ENCODE measurements around the gene TRIM44. TPM values are rescaled to one million over a fixed set of nuclear protein-coding genes. Genes with fewer than 3 reads are reported as not detected.

Gene TRIM44
- total RNA-seq, 1 experiment from 2014 or later: 16.3 TPM

DNA sequence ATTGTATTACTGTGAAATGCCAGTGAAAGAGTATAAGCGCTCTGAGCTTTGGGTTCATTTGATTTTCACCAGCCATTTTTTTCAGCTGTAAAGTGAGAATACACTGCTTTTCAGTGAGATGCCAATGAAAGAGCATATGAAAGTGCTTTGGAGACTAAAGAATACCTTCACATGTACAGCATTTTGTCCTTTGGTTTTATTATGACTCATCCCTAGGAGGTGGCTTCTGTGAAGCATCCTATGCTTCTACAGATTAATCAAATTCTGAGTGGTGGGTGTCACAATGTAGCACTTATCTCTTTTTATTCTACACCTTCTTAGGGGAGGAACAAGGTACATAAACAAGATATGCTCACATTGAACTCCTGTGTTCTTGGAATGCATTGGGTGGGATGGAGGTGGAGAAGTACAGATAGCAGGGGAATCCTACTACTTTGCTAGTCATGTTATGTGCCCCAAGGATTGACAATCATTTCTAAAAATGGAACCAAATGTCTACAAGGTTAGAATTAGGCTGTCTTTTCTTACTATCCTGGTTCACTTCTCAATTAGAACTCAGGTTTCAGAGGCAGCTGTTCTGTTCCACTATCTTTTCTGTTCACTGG lies 18.7 kb downstream of the TRIM44 start:
- Histone ChIP-seq H3K4me3 (ENCODE audit: low read length) (no peak overlapping the region), H3K4me1 (ENCODE audit: low read length) (peaks cover 48% of the 10 kb centered on the region), H3K36me3 (ENCODE audit: insufficient read depth, low read length) (no peaks in the 10 kb centered on the region), H3K27me3 (ENCODE audit: low read length) (no peaks in the 10 kb centered on the region), H4K20me1 (ENCODE audit: insufficient read depth, low read depth, low read length) (peaks cover 6% of the 10 kb centered on the region; the same call in 1 of the 2 replicates), H3K27ac (ENCODE audit: low read length) (no peak overlapping the region), H3K9ac (ENCODE audit: low read length) (no peak overlapping the region), H3K9me3 (ENCODE audit: low read length) (no peaks in the 10 kb centered on the region), H3K79me2 (ENCODE audit: low read length) (peaks cover 62% of the 10 kb centered on the region), H3K4me2 (ENCODE audit: low read depth, low read length, poor library complexity, severe bottlenecking) (no peak overlapping the region), H3K9me2 (replicated peaks; ENCODE audit: insufficient read depth, low read length) (no peaks in the 10 kb centered on the region), H2AFZ (ENCODE audit: low read length) (no peak overlapping the region)
- DNase-seq: no peak

DNA sequence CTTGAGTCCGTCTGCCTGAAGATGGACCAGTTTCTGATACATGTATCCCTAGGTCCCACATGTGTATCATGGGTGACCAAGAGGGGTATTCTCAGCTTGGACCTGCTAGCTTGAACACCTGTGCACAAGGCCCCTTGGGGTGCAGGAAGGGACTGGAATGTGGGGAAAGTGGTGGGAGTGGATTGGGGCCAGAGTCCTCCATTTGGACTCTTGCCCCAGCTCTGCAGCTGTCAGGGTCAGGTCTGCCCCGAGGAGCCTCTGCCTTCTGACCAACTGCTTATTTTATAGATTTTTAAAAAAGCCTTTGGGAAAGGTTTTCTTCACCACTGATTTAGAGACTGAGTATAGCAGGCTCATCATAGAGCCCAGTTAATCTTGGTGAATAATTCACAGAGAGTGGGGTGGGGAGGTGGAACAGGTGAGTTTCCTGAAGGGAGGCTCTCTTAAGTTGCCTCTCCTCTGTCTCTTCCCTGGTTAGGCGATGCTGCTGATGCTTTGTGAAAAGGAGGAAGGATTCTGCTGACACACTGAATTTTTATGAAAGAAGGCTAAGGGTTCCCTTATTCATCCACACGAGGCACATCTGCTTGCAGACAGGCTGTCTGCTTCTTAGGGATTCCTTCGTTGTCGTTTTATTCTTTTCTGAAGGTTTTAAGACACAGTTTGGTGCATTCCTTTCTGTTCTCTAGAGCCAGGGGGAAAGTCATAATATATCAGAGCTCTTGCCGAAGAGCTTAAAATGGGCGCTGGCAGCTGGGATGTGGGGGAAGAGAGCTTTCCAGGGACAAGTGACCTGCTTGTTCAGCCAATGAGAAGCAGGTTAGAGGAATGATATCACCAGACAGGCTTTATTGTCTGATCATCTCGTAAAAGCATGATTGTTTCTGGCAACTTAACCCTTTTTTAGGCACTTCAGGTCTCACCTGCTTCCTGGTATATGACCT lies 19.9 kb downstream of the TRIM44 start:
- peaks cover 63% of the 10 kb centered on the region for H3K79me2 ChIP-seq (ENCODE audit: low read length)
- H3K9me2 ChIP-seq (replicated peaks; ENCODE audit: insufficient read depth, low read length): no peaks in the 10 kb centered on the region
- H4K20me1 ChIP-seq (ENCODE audit: insufficient read depth, low read depth, low read length): peaks cover 6% of the 10 kb centered on the region; the same call in 1 of the 2 replicates
- H3K9me3 ChIP-seq (ENCODE audit: low read length): no peaks in the 10 kb centered on the region
- no peak overlapping the region for H2AFZ ChIP-seq (ENCODE audit: low read length)
- H3K36me3 ChIP-seq (ENCODE audit: insufficient read depth, low read length): no peaks in the 10 kb centered on the region
- H3K4me2 ChIP-seq (ENCODE audit: low read depth, low read length, poor library complexity, severe bottlenecking): peak overlapping the region; percentile 41
- H3K27ac ChIP-seq (ENCODE audit: low read length): no peak overlapping the region
- no peak for DNase-seq
- H3K4me1 ChIP-seq (ENCODE audit: low read length): peaks cover 41% of the 10 kb centered on the region
- H3K9ac ChIP-seq (ENCODE audit: low read length): no peak overlapping the region
- no peak overlapping the region for H3K4me3 ChIP-seq (ENCODE audit: low read length)
- H3K27me3 ChIP-seq (ENCODE audit: low read length): no peaks in the 10 kb centered on the region

GRCh38 chr11:35683728-35684339 lies 21.3 kb downstream of the TRIM44 start:
- Histone ChIP-seq H3K36me3 (ENCODE audit: insufficient read depth, low read length) (no peaks in the 10 kb centered on the region), H3K4me3 (ENCODE audit: low read length) (no peak overlapping the region), H3K79me2 (ENCODE audit: low read length) (peaks cover 55% of the 10 kb centered on the region), H3K9me2 (replicated peaks; ENCODE audit: insufficient read depth, low read length) (no peaks in the 10 kb centered on the region), H3K4me2 (ENCODE audit: low read depth, low read length, poor library complexity, severe bottlenecking) (peak overlapping the region; percentile 41), H3K9ac (ENCODE audit: low read length) (no peak overlapping the region), H3K4me1 (ENCODE audit: low read length) (peaks cover 41% of the 10 kb centered on the region), H3K9me3 (ENCODE audit: low read length) (no peaks in the 10 kb centered on the region), H2AFZ (ENCODE audit: low read length) (no peak overlapping the region), H3K27me3 (ENCODE audit: low read length) (no peaks in the 10 kb centered on the region), H4K20me1 (ENCODE audit: insufficient read depth, low read depth, low read length) (no peaks in the 10 kb centered on the region), H3K27ac (ENCODE audit: low read length) (peak overlapping the region; percentile 14; the same call in 1 of the 2 replicates)
- DNase-seq: peak; percentile 47

DNA sequence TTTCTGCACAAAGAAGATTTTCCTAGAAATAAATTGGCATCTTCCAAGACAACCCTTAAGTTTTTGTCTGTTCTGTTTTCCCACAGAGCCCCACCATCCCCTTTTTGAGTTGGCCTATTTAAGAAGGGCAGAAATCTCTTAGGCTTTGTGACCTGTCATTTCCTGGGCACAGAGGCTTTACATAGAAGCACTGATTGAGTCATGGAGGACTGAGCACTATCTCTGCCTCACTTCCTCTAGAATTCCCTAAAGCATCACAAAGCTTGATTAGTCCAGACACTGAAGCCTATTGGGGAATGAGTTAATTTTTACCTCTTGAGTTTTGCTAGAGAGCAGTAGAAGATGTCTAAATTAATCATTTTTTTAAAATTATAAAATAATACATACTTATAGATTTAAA lies 25.4 kb downstream of the TRIM44 start:
- Histone ChIP-seq H3K36me3 (ENCODE audit: insufficient read depth, low read length) (no peaks in the 10 kb centered on the region), H3K4me1 (ENCODE audit: low read length) (peaks cover 16% of the 10 kb centered on the region), H4K20me1 (ENCODE audit: insufficient read depth, low read depth, low read length) (no peaks in the 10 kb centered on the region), H3K4me2 (ENCODE audit: low read depth, low read length, poor library complexity, severe bottlenecking) (no peak overlapping the region), H3K4me3 (ENCODE audit: low read length) (no peak overlapping the region), H3K9ac (ENCODE audit: low read length) (no peak overlapping the region), H3K79me2 (ENCODE audit: low read length) (peaks cover 40% of the 10 kb centered on the region), H3K9me3 (ENCODE audit: low read length) (no peaks in the 10 kb centered on the region), H3K27ac (ENCODE audit: low read length) (no peak overlapping the region), H2AFZ (ENCODE audit: low read length) (no peak overlapping the region), H3K27me3 (ENCODE audit: low read length) (no peaks in the 10 kb centered on the region), H3K9me2 (replicated peaks; ENCODE audit: insufficient read depth, low read length) (no peaks in the 10 kb centered on the region)
- no peak for DNase-seq

DNA sequence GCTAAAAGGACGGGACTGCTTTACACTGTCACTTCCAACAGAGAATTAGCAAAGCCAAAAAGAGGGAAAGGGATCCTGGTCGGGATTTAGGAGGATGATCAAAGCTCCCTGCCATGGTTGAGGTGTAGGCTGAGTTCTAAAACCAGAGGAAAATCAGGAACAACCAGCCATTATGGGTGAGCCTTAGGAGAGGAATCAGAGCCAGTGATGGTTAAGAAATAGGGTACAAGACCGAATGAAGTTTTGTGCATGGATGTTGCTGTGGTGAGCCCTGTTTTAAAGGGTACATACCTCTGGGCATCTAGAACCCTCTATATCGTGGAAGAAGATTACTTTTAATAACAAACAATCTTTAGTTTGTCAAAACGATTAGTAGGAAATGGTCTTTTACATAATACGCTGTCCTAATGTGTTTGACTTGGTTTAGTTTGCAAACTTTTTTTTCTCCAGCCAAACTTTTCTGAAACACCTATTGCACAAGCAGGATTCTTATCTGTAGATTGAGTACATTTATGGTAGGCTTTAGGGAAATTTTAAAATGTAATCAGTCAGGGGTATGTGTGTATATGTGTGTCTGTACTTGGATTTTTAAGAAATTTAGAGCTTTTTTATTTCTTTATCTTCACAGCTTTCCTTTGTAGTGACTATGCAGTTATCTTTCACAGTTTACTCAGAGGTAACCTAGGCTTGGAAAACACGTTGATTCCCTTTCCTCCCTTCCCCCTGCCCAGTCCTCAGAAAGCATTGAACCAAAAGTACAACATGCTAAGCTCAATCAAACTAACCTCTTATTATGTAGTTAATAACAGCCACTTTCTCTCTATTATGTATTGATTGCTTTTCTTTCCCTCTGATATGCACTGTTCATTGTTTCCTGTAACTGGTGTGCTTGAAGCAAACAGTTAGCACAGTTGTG lies 26.8 kb downstream of the TRIM44 start:
- Histone ChIP-seq H3K4me1 (ENCODE audit: low read length) (peaks cover 3% of the 10 kb centered on the region), H2AFZ (ENCODE audit: low read length) (no peak overlapping the region), H3K4me2 (ENCODE audit: low read depth, low read length, poor library complexity, severe bottlenecking) (no peak overlapping the region), H3K27me3 (ENCODE audit: low read length) (no peaks in the 10 kb centered on the region), H3K27ac (ENCODE audit: low read length) (no peak overlapping the region), H3K9me3 (ENCODE audit: low read length) (no peaks in the 10 kb centered on the region), H3K36me3 (ENCODE audit: insufficient read depth, low read length) (no peaks in the 10 kb centered on the region), H3K9me2 (replicated peaks; ENCODE audit: insufficient read depth, low read length) (no peaks in the 10 kb centered on the region), H4K20me1 (ENCODE audit: insufficient read depth, low read depth, low read length) (no peaks in the 10 kb centered on the region), H3K79me2 (ENCODE audit: low read length) (peaks cover 27% of the 10 kb centered on the region), H3K4me3 (ENCODE audit: low read length) (no peak overlapping the region), H3K9ac (ENCODE audit: low read length) (no peak overlapping the region)
- DNase-seq: no peak

- Histone ChIP-seq H3K9ac (ENCODE audit: low read length) (no peak overlapping the region), H4K20me1 (ENCODE audit: insufficient read depth, low read depth, low read length) (no peaks in the 10 kb centered on the region)
These were observed 39.6 kb downstream of the TRIM44 start for GRCh38 chr11:35702126-35702525.

DNA sequence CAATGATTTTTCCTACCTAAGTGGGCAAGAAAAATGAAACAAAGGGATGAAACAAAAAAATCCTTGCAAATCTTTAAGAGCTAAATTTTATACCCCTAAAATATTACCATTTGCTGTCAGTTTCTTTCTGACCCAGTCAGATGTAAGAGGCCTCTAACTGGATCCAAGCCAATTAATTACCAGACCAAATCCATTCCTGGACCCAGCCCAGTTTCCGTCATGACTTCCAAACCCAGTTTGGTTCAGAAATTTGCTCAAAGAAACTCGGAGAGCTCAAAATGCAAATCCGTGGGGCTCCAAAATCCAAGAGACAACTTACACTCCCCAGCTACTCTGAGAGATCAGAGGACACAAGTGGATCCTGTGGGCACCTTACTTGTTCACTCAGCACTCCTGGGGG lies 46.8 kb downstream of the TRIM44 start:
- Histone ChIP-seq H3K9me2 (replicated peaks; ENCODE audit: insufficient read depth, low read length) (no peaks in the 10 kb centered on the region), H4K20me1 (ENCODE audit: insufficient read depth, low read depth, low read length) (peaks cover 19% of the 10 kb centered on the region; the same call in 1 of the 2 replicates), H2AFZ (ENCODE audit: low read length) (no peak overlapping the region), H3K9ac (ENCODE audit: low read length) (no peak overlapping the region), H3K27me3 (ENCODE audit: low read length) (no peaks in the 10 kb centered on the region), H3K36me3 (ENCODE audit: insufficient read depth, low read length) (no peaks in the 10 kb centered on the region), H3K4me1 (ENCODE audit: low read length) (no peaks in the 10 kb centered on the region), H3K4me2 (ENCODE audit: low read depth, low read length, poor library complexity, severe bottlenecking) (no peak overlapping the region), H3K79me2 (ENCODE audit: low read length) (no peaks in the 10 kb centered on the region), H3K9me3 (ENCODE audit: low read length) (no peaks in the 10 kb centered on the region), H3K4me3 (ENCODE audit: low read length) (no peak overlapping the region), H3K27ac (ENCODE audit: low read length) (no peak overlapping the region)
- DNase-seq: no peak

More at GRCh38 chr11:35702126-35702525, 39.6 kb downstream of the TRIM44 start:
- Histone ChIP-seq H3K9me3 (ENCODE audit: low read length) (no peaks in the 10 kb centered on the region), H2AFZ (ENCODE audit: low read length) (no peak overlapping the region), H3K9me2 (replicated peaks; ENCODE audit: insufficient read depth, low read length) (no peaks in the 10 kb centered on the region), H3K4me2 (ENCODE audit: low read depth, low read length, poor library complexity, severe bottlenecking) (no peak overlapping the region), H3K27me3 (ENCODE audit: low read length) (no peaks in the 10 kb centered on the region), H3K4me3 (ENCODE audit: low read length) (no peak overlapping the region), H3K4me1 (ENCODE audit: low read length) (no peaks in the 10 kb centered on the region), H3K36me3 (ENCODE audit: insufficient read depth, low read length) (no peaks in the 10 kb centered on the region), H3K79me2 (ENCODE audit: low read length) (no peaks in the 10 kb centered on the region), H3K27ac (ENCODE audit: low read length) (no peak overlapping the region)
- DNase-seq: no peak
